Spleen (tissue), 7 donors: ENCODE measurements around the gene ZBTB4.

Experiments
- POLR2A ChIP-seq, 3 donors: fragments of 450-650 bp; IDR thresholded peaks; one replicate each; pipeline ENCODE4 v1.5.1; 2017; ENCODE audit warnings: antibody characterized with exemption in 3 of 3, mild to moderate bottlenecking in 1 of 3
- TF ChIP-seq, protein P1 (sequence below), 11 experiments: fragments of 200-600 bp in 7 of 11; fragments of 450-650 bp in 4 of 11; sonication (generic) in 4 of 11; IDR thresholded peaks in 8 of 11; conservative IDR thresholded peaks in 3 of 11; 1 replicate in 7 of 11; 2 replicates in 4 of 11; pipeline versions ENCODE4 v1.4.0 to v1.8.0; 2016 to 2021; ENCODE audit warnings: antibody characterized with exemption in 11 of 11, inconsistent platforms in 4 of 11, mild to moderate bottlenecking in 1 of 11
- donor health status: DM: no; HTN: no; CAD: no; lungs with moderate emphysema.
- donor health status: DM: no; HTN: no; CAD: no.
- donor health status: DM: no; HTN: no; CAD: no.

GRCh38 chr17:7480089-7480384 lies 606 bp upstream of the ZBTB4 start:
- TF ChIP-seq, protein P1, sequence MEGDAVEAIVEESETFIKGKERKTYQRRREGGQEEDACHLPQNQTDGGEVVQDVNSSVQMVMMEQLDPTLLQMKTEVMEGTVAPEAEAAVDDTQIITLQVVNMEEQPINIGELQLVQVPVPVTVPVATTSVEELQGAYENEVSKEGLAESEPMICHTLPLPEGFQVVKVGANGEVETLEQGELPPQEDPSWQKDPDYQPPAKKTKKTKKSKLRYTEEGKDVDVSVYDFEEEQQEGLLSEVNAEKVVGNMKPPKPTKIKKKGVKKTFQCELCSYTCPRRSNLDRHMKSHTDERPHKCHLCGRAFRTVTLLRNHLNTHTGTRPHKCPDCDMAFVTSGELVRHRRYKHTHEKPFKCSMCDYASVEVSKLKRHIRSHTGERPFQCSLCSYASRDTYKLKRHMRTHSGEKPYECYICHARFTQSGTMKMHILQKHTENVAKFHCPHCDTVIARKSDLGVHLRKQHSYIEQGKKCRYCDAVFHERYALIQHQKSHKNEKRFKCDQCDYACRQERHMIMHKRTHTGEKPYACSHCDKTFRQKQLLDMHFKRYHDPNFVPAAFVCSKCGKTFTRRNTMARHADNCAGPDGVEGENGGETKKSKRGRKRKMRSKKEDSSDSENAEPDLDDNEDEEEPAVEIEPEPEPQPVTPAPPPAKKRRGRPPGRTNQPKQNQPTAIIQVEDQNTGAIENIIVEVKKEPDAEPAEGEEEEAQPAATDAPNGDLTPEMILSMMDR (IDR thresholded peaks at IDR 0.05 in 8 of 11, conservative IDR thresholded peaks at IDR 0.05 in 3 of 11), result no peak
- no peak for TF ChIP-seq POLR2A (IDR thresholded peaks at IDR 0.05)
